IMR-90 (cell line): ENCODE data around the gene FGR. TPM values are rescaled to one million over a fixed set of nuclear protein-coding genes. Genes with fewer than 3 reads are reported as not detected.

Experiments used
- ATAC-seq: fragments of 200-7000 bp; cut with Tn5 transposase; 2 replicates; pipeline ENCODE4 v1.9.1; 2020; ENCODE audit warnings: low read depth, mild to moderate bottlenecking, moderate library complexity
- BruUV-seq: library from RNA; stranded (reverse); fragments of 400-500 nt; replicated peaks from 2 replicates; lab custom pipeline; 2021; lab: Mats Ljungman, UMichigan
- CTCF ChIA-PET: fragments of 300-600 bp; formaldehyde crosslinking; extraction: SDS; loops from one replicate; lab custom pipeline; 2021; ENCODE audit warnings: antibody characterized with exemption; lab: Yijun Ruan, JAX
- POLR2A ChIA-PET: fragments of 300-600 bp; sonication (Branson Sonifier 250); formaldehyde crosslinking; loops from one replicate; lab custom pipeline; 2022; ENCODE audit warnings: antibody characterized with exemption; ENCODE audit not compliant: unreplicated experiment; lab: Charles Lee
- DNase-seq: peaks from one replicate; pipeline ENCODE4 v3.0.0; 2013
- H2AFZ ChIP-seq: replicated peaks from 2 replicates; pipeline ENCODE3; 2013; ENCODE audit warnings: low read length, mild to moderate bottlenecking; ENCODE audit not compliant: poor library complexity
- H2AK5ac ChIP-seq: 2 replicates; pipeline ENCODE4 v1.6.1; 2013; ENCODE audit warnings: low read depth, low read length, inconsistent platforms
- H2AK9ac ChIP-seq: replicated peaks from 2 replicates; pipeline ENCODE3; 2013; ENCODE audit warnings: mild to moderate bottlenecking, low read depth, low read length, moderate library complexity; ENCODE audit not compliant: poor library complexity
- H2BK120ac ChIP-seq: 2 replicates; pipeline ENCODE4 v1.6.1; 2013; ENCODE audit warnings: low read depth, low read length, inconsistent platforms
- H2BK15ac ChIP-seq: 3 replicates; pipeline ENCODE4 v1.6.1; 2013; ENCODE audit warnings: low read depth, low read length, inconsistent platforms
- H2BK20ac ChIP-seq: 2 replicates; pipeline ENCODE4 v1.6.1; 2013; ENCODE audit warnings: low read depth, mild to moderate bottlenecking, inconsistent platforms, low read length, moderate library complexity
- H2BK5ac ChIP-seq: 2 replicates; pipeline ENCODE4 v1.6.1; 2013; ENCODE audit warnings: mild to moderate bottlenecking, low read depth, low read length, inconsistent platforms; ENCODE audit not compliant: poor library complexity, severe bottlenecking
- H3K14ac ChIP-seq: replicated peaks from 2 replicates; pipeline ENCODE4 v1.6.1; 2013; ENCODE audit warnings: low read depth, low read length, inconsistent platforms
- H3K18ac ChIP-seq: 2 replicates; pipeline ENCODE4 v1.6.1; 2013; ENCODE audit warnings: low read depth, low read length, control low read depth
- H3K23ac ChIP-seq: 2 replicates; pipeline ENCODE4 v1.6.1; 2013; ENCODE audit warnings: low read depth, low read length, inconsistent platforms
- H3K27ac ChIP-seq: 2 replicates; pipeline ENCODE4 v1.5.1; 2013; ENCODE audit warnings: mild to moderate bottlenecking, control low read depth, low read length; ENCODE audit not compliant: insufficient read depth
- H3K27me3 ChIP-seq: 2 replicates; pipeline ENCODE4 v1.6.1; 2013; ENCODE audit warnings: low read length; ENCODE audit not compliant: control insufficient read depth, insufficient read depth
- H3K36me3 ChIP-seq: 2 replicates; pipeline ENCODE4 v1.6.1; 2013; ENCODE audit warnings: low read length, mixed read lengths; ENCODE audit not compliant: control insufficient read depth, insufficient read depth
- H3K4ac ChIP-seq: 2 replicates; pipeline ENCODE4 v1.6.1; 2013; ENCODE audit warnings: low read depth, low read length, inconsistent platforms
- H3K4me1 ChIP-seq: 2 replicates; pipeline ENCODE4 v1.6.1; 2013; ENCODE audit warnings: low read length, mixed read lengths; ENCODE audit not compliant: control insufficient read depth, insufficient read depth
- H3K4me2 ChIP-seq: 2 replicates; pipeline ENCODE4 v1.6.1; 2013; ENCODE audit warnings: low read depth, mild to moderate bottlenecking, control low read depth, low read length, moderate library complexity
- H3K4me3 ChIP-seq: 2 replicates; pipeline ENCODE4 v1.5.1; 2013; ENCODE audit warnings: low read depth, mild to moderate bottlenecking, control low read depth, low read length, moderate library complexity; ENCODE audit not compliant: insufficient read depth
- H3K56ac ChIP-seq: 2 replicates; pipeline ENCODE4 v1.6.1; 2013; ENCODE audit warnings: low read length, inconsistent platforms; ENCODE audit not compliant: insufficient read depth; ENCODE audit errors: extremely low read depth
- H3K79me1 ChIP-seq, 2 experiments: 2 replicates each; pipeline ENCODE4 v1.6.1; 2013; ENCODE audit warnings: low read length in 2 of 2, inconsistent platforms in 1 of 2, low read depth in 1 of 2
- H3K9ac ChIP-seq: 2 replicates; pipeline ENCODE4 v1.6.1; 2013; ENCODE audit warnings: low read depth, low read length, control low read depth
- H3K9me1 ChIP-seq: 2 replicates; pipeline ENCODE4 v1.6.1; 2013; ENCODE audit warnings: low read length, inconsistent platforms; ENCODE audit not compliant: insufficient read depth
- H3K9me3 ChIP-seq: 2 replicates; pipeline ENCODE4 v1.6.1; 2013; ENCODE audit warnings: low read length; ENCODE audit not compliant: control insufficient read depth, insufficient read depth
- H4K20me1 ChIP-seq: 2 replicates; pipeline ENCODE4 v1.6.1; 2013; ENCODE audit warnings: low read length, inconsistent platforms; ENCODE audit not compliant: insufficient read depth
- H4K5ac ChIP-seq: 2 replicates; pipeline ENCODE4 v1.6.1; 2013; ENCODE audit warnings: mild to moderate bottlenecking, low read depth, low read length, control low read depth
- H4K8ac ChIP-seq, 2 experiments: 2 replicates each; pipeline ENCODE4 v1.6.1; 2013; ENCODE audit warnings: low read depth in 2 of 2, low read length in 2 of 2, control low read depth in 1 of 2, inconsistent platforms in 1 of 2
- H4K91ac ChIP-seq: 2 replicates; pipeline ENCODE4 v1.6.1; 2013; ENCODE audit warnings: low read depth, low read length, inconsistent platforms; ENCODE audit not compliant: insufficient read depth
- CEBPB ChIP-seq: IDR thresholded peaks from 2 replicates; pipeline ENCODE4 v1.6.1; 2012; ENCODE audit warnings: low read depth, low read length, improper control_type of control experiment
- CHD1 ChIP-seq: IDR thresholded peaks from 2 replicates; pipeline ENCODE4 v1.6.1; 2012; ENCODE audit warnings: low read depth, low read length, improper control_type of control experiment
- FOS ChIP-seq: fragments of 150-350 bp; IDR thresholded peaks from 2 replicates; pipeline ENCODE4 v1.6.1; 2016; ENCODE audit warnings: low read depth, low read length
- NFE2L2 ChIP-seq: fragments of 150-350 bp; IDR thresholded peaks from 2 replicates; pipeline ENCODE4 v1.6.1; 2016; ENCODE audit warnings: low read depth, mild to moderate bottlenecking, low read length
- RAD21 ChIP-seq: IDR thresholded peaks from 2 replicates; pipeline ENCODE4 v1.6.1; 2012; ENCODE audit warnings: low read length, improper control_type of control experiment
- RFX5 ChIP-seq: IDR thresholded peaks from 2 replicates; pipeline ENCODE4 v1.8.0; 2012; ENCODE audit warnings: low read depth, mild to moderate bottlenecking, low read length, moderate library complexity
- SMC3 ChIP-seq: fragments of 150-350 bp; IDR thresholded peaks from 2 replicates; pipeline ENCODE4 v1.6.1; 2016; ENCODE audit warnings: low read depth, mild to moderate bottlenecking, antibody characterized with exemption, low read length, moderate library complexity
- WGBS, 2 experiments: methylation state at CpG; one replicate each; pipeline versions ENCODE4 v1.1.5 to v1.1.7; 2013; ENCODE audit warnings: missing lambda C conversion rate in 2 of 2; ENCODE audit not compliant: insufficient read length in 1 of 2; ENCODE audit errors: extremely low coverage in 2 of 2; 5-methylcytosine and 5-hydroxymethylcytosine counted together
- dilution Hi-C: fragments of 300-500 bp; cut with HindIII; formaldehyde crosslinking; loops from one replicate; pipeline ENCODE4 v1.14.3; 2018; ENCODE audit warnings: low sequenced_read_pairs; ENCODE audit not compliant: unreplicated experiment
- in situ Hi-C: fragments of 300-500 bp; cut with MboI; formaldehyde crosslinking; loops from 3 replicates; pipeline ENCODE4 v1.14.3; 2019; ENCODE audit warnings: low sequenced_read_pairs, inconsistent platforms, mixed read lengths
- intact Hi-C: fragments of 100-400 bp; cut with micrococcal nuclease; formaldehyde crosslinking; loops from 2 replicates; pipeline ENCODE4 v1.10.0; 2022
- polyA plus RNA-seq, 3 experiments: library from polyadenylated mRNA; depleted of rRNA; stranded (reverse); fragments of >200 nt; gene quantifications; 2 replicates each; pipeline ENCODE4 v1.2.3, GENCODE V29; 2012; ENCODE audit warnings: low replicate concordance in 1 of 3
- total RNA-seq: library from RNA; depleted of rRNA; stranded (reverse); fragments of >200 nt; gene quantifications from 2 replicates; pipeline ENCODE4 v1.2.3, GENCODE V29; 2012
- TF ChIP-seq, protein P1 (sequence below): conservative IDR thresholded peaks from 2 replicates; pipeline ENCODE4 v1.5.1; 2012; ENCODE audit warnings: mild to moderate bottlenecking, low read depth, low read length, improper control_type of control experiment
- TF ChIP-seq, protein P2 (sequence below): fragments of 150-350 bp; IDR thresholded peaks from 2 replicates; pipeline ENCODE4 v1.6.1; 2016; ENCODE audit warnings: low read depth, mild to moderate bottlenecking, low read length, moderate library complexity, borderline replicate concordance

Gene FGR
- total and polyA plus RNA-seq, 2 of the 4 experiments (the other 2 are of a cell fraction): not detected

DNA sequence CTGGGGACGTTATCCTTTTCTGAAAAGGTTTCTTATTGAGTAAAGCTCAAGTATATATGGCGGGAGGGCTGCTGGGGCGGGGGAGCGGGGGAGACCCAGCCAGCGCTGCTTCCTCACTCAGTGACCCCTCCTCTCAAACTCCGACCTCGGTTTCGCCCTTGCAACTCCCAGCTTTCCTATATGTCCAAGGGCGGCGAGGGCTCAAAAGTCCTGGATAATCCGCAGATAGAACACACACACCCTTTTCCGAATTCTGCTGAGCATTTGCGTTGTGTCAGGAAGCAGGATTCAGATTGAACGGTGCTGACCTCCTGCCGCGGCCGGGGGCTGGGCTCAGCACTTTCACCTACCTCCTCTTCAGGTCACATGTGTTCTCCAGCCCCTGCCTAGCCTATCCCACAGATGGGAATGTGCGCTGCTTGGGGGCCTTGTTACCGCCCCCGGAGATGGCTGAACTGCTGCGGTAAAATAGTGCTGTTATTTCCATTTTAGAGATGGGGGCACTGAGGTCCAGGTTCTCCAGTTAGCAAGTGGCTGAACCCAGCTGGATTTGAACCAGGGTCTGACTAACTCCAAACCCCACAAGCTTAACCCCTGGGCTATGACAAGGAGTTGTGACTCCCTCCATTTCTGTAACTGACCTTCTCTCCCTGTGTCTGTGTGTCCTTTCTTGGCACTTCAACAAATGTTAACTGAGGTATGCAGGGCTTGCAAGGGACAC lies 30.2 kb downstream of the FGR start:
- Histone ChIP-seq H2AK5ac (peak overlapping the region; percentile 20; the same call in 1 of the 2 replicates), H3K9me3 (no peaks in the 10 kb centered on the region), H3K18ac (no peak overlapping the region), H3K4ac (no peak overlapping the region), H3K27ac (no peak overlapping the region), H2BK20ac (no peak overlapping the region), H2BK5ac (no peak overlapping the region), H3K4me1 (peaks cover 11% of the 10 kb centered on the region), H4K5ac (no peak overlapping the region), H4K8ac (no peak overlapping the region), H3K4me2 (peak overlapping the region; percentile 67; the same call in 1 of the 2 replicates), H2BK15ac (no peak overlapping the region), H2BK120ac (peak overlapping the region; percentile 58; the same call in 1 of the 2 replicates), H3K36me3 (no peaks in the 10 kb centered on the region), H3K9ac (no peak overlapping the region), H3K79me1 (peaks cover under 1 to 28% of the 10 kb centered on the region in 2 experiments; a peak in 3 of 4 replicates), H4K20me1 (peaks cover 30% of the 10 kb centered on the region), H3K4me3 (no peak overlapping the region; the same call in 1 of the 2 replicates), H3K27me3 (peaks cover 4% of the 10 kb centered on the region), H3K56ac (no peak overlapping the region), H3K23ac (no peak overlapping the region), H3K14ac (no peak overlapping the region), H3K9me1 (no peaks in the 10 kb centered on the region), H2AK9ac (peak overlapping the region; percentile 25), H2AFZ (peak overlapping the region; percentile 90), H4K91ac (no peak overlapping the region)
- ATAC-seq (no peak), DNase-seq (no peak)
- in situ Hi-C loops (loop anchor here (5.0 kb wide), 2 partner anchors 207 to 302 kb away; no protein-coding TSS in a partner anchor), dilution Hi-C loops (no loop called here), intact Hi-C loops (loop anchor here (5.0 kb wide), 1 partner anchor 117 kb away; no protein-coding TSS in a partner anchor)
- TF ChIP-seq, protein P1, sequence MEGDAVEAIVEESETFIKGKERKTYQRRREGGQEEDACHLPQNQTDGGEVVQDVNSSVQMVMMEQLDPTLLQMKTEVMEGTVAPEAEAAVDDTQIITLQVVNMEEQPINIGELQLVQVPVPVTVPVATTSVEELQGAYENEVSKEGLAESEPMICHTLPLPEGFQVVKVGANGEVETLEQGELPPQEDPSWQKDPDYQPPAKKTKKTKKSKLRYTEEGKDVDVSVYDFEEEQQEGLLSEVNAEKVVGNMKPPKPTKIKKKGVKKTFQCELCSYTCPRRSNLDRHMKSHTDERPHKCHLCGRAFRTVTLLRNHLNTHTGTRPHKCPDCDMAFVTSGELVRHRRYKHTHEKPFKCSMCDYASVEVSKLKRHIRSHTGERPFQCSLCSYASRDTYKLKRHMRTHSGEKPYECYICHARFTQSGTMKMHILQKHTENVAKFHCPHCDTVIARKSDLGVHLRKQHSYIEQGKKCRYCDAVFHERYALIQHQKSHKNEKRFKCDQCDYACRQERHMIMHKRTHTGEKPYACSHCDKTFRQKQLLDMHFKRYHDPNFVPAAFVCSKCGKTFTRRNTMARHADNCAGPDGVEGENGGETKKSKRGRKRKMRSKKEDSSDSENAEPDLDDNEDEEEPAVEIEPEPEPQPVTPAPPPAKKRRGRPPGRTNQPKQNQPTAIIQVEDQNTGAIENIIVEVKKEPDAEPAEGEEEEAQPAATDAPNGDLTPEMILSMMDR: no peak
- TF ChIP-seq RFX5 (no peak), RAD21 (no peak), CHD1 (no peak), NFE2L2 (no peak), CEBPB (no peak), SMC3 (no peak), FOS (no peak)
- TF ChIP-seq, protein P2, sequence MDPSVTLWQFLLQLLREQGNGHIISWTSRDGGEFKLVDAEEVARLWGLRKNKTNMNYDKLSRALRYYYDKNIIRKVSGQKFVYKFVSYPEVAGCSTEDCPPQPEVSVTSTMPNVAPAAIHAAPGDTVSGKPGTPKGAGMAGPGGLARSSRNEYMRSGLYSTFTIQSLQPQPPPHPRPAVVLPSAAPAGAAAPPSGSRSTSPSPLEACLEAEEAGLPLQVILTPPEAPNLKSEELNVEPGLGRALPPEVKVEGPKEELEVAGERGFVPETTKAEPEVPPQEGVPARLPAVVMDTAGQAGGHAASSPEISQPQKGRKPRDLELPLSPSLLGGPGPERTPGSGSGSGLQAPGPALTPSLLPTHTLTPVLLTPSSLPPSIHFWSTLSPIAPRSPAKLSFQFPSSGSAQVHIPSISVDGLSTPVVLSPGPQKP: no peak
- WGBS, 2 experiments: 20% methylated on average over 4 of the region's 21 CpGs; no CpG with 5 or more reads in 1 of the 2 experiments
- ChIA-PET CTCF (interaction anchor here (0.6 to 2.6 kb wide), 4 partner anchors 48 to 308 kb away, joined by 3 to 13 read pairs (median 4); no protein-coding TSS in a partner anchor), POLR2A (no interaction called here)
- BruUV-seq: no TSS peak
